Lower lobe of right lung (tissue), 2 donors: ENCODE measurements around the gene EDIL3. TPM values are rescaled to one million over a fixed set of nuclear protein-coding genes. Genes with fewer than 3 reads are reported as not detected.

Experiments
- ATAC-seq, 2 donors: fragments of 200-7000 bp; cut with Tn5 transposase; one replicate each; pipeline ENCODE4 v1.9.1; 2020 to 2022; ENCODE audit warnings: mild to moderate bottlenecking in 2 of 2, moderate library complexity in 2 of 2
- DNase-seq: peaks from one replicate; pipeline ENCODE4 v3.0.0-alpha.2; 2020
- H3K27ac ChIP-seq: fragments of 200-600 bp; one replicate; pipeline ENCODE4 v1.8.0; 2022
- H3K27me3 ChIP-seq: fragments of 200-600 bp; one replicate; pipeline ENCODE4 v1.8.0; 2022; ENCODE audit warnings: low read depth
- H3K36me3 ChIP-seq: fragments of 200-600 bp; one replicate; pipeline ENCODE4 v1.8.0; 2022; ENCODE audit warnings: mild to moderate bottlenecking
- H3K4me1 ChIP-seq: fragments of 200-600 bp; one replicate; pipeline ENCODE4 v1.8.0; 2022
- H3K4me3 ChIP-seq: fragments of 200-600 bp; one replicate; pipeline ENCODE4 v1.8.0; 2022; ENCODE audit warnings: mild to moderate bottlenecking
- H3K9me3 ChIP-seq: fragments of 200-600 bp; one replicate; pipeline ENCODE4 v1.8.0; 2022
- intact Hi-C: fragments of 100-400 bp; cut with DNase I; formaldehyde crosslinking; loops from one replicate; pipeline ENCODE4 v1.11.0; 2022
- total RNA-seq: library from RNA; stranded (reverse); fragmentation: NEBNext Ultra II Directional; extraction: Animal tissue kit (Norgen Biotek cat#: 25700); gene quantifications from one replicate; pipeline ENCODE4 v1.2.1, GENCODE V29; 2021
- TF ChIP-seq, protein P1 (sequence below): fragments of 200-600 bp; IDR thresholded peaks from one replicate; pipeline ENCODE4 v1.8.0; 2022; ENCODE audit warnings: antibody characterized with exemption, mild to moderate bottlenecking
- donor health status: DM: no; HTN: yes; CAD: no; lungs with severe emphysema.

The EDIL3 gene
- total RNA-seq, 1 donor from 2014 or later, result 17.0 TPM

DNA sequence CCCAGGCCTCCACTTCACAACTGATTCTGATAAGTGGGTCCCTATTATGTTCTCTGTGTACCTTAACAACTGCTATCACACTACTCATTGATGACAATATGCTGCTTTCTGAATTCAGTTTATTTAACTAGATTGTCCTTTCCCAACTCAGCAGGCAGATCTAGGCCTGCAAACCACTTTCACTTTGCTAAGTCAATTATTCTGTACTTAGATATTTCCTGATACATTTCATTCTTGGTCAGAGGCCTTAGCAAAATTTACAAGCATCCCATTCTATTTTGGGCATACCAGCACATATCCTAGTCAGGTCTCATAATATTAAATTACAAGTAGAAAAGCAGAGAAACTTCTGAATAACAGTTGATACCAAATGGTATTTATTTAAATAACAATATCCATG is 428.3 kb downstream of the EDIL3 start:
- no peaks in the 10 kb centered on the region for H3K36me3 ChIP-seq
- DNase-seq (no peak), ATAC-seq (no peak)
- H3K4me1 ChIP-seq, result no peaks in the 10 kb centered on the region
- H3K27ac ChIP-seq, result no peak overlapping the region
- TF ChIP-seq, protein P1, sequence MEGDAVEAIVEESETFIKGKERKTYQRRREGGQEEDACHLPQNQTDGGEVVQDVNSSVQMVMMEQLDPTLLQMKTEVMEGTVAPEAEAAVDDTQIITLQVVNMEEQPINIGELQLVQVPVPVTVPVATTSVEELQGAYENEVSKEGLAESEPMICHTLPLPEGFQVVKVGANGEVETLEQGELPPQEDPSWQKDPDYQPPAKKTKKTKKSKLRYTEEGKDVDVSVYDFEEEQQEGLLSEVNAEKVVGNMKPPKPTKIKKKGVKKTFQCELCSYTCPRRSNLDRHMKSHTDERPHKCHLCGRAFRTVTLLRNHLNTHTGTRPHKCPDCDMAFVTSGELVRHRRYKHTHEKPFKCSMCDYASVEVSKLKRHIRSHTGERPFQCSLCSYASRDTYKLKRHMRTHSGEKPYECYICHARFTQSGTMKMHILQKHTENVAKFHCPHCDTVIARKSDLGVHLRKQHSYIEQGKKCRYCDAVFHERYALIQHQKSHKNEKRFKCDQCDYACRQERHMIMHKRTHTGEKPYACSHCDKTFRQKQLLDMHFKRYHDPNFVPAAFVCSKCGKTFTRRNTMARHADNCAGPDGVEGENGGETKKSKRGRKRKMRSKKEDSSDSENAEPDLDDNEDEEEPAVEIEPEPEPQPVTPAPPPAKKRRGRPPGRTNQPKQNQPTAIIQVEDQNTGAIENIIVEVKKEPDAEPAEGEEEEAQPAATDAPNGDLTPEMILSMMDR, result no peak
- no peaks in the 10 kb centered on the region for H3K27me3 ChIP-seq
- no peak overlapping the region for H3K4me3 ChIP-seq
- intact Hi-C loops, result no loop called here
- H3K9me3 ChIP-seq, result no peaks in the 10 kb centered on the region

DNA sequence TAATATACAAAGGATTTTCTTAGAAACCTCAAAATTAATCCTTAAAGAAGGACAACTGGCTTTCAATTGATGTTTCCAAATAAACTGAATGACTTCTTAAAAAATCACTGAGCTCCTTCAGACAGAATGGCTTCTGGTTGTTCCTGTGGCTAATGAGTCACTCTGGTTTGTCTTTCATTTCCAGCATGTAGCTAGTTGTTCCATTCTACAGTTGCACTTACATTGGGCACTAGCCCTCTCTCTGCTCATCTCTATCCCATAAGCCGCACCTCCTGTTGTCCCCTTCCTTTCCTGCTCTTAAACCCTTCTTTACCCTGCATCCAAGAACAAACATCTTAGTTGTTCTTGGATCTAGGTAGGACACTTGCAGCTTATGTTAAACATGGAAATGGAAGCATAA is 428.8 kb downstream of the EDIL3 start:
- ATAC-seq (no peak), DNase-seq (no peak)
- intact Hi-C loops, result no loop called here
- H3K9me3 ChIP-seq, result no peaks in the 10 kb centered on the region
- H3K4me1 ChIP-seq, result no peaks in the 10 kb centered on the region
- no peaks in the 10 kb centered on the region for H3K36me3 ChIP-seq
- H3K27me3 ChIP-seq, result no peaks in the 10 kb centered on the region
- H3K27ac ChIP-seq, result no peak overlapping the region
- no peak overlapping the region for H3K4me3 ChIP-seq
- TF ChIP-seq, protein P1, result no peak

DNA sequence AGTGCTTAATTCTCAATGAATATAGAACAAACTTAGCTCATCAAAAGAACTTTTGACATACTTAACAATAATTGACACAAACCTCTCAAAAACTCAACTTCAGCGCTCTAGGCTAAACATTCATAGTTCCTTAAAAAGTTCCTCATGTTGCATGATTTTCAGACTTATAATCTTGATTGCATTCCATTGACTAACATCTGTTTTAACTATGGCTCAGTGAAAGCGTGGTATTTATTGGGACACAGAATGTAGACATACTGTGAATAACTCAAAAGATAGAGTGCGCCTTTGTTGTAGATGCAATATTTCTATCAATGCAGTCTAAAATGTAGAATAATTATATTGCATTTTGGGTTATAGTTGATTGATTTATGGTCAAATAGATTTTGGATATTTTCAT is 436.9 kb downstream of the EDIL3 start:
- no peak for ATAC-seq
- no peak for DNase-seq
- intact Hi-C loops, result no loop called here
- TF ChIP-seq, protein P1, result no peak
- Histone ChIP-seq H3K4me3 (no peak overlapping the region), H3K27ac (no peak overlapping the region), H3K36me3 (no peaks in the 10 kb centered on the region), H3K9me3 (no peaks in the 10 kb centered on the region), H3K27me3 (no peaks in the 10 kb centered on the region), H3K4me1 (no peaks in the 10 kb centered on the region)

DNA sequence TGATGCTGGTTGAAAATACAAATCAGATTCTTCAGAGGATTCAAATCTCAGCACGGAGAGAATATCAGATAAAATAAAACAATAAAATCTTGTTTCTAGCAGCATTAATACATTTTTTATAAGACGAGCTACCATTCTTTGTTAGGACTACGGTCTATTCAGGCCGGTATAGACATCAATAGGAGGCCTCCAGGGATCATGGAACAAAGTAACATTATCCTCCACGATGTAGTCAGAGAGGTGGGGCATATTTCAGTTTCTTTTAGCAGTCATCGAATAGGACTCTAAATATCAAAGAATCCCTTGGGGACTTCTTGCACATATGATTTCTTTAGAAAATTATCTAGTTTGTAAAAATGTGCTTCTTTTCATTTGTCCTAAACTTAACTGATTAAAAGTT is 438.2 kb downstream of the EDIL3 start:
- DNase-seq (no peak), ATAC-seq (no peak)
- Histone ChIP-seq H3K27me3 (no peaks in the 10 kb centered on the region), H3K9me3 (no peaks in the 10 kb centered on the region), H3K36me3 (no peaks in the 10 kb centered on the region), H3K27ac (no peak overlapping the region), H3K4me3 (no peak overlapping the region), H3K4me1 (no peaks in the 10 kb centered on the region)
- TF ChIP-seq, protein P1, result no peak
- intact Hi-C loops, result no loop called here

DNA sequence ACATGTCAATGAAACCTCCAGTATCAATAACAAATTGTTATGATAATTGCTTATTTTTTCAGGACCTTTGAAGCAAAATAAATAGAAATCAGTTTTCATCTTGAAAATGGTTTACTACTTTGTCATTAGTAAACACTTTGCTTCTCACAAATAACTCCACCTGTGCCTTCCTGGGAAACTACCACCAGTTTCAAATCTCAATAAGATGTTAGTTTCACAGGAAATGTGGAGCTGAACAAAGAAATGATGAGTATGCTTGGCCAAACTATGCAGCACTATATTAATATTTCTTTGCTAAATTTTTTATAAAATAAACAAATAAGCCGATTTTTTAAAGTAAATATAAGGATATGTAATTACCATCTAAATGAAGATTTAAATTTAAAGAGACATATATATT is 442.5 kb downstream of the EDIL3 start:
- Histone ChIP-seq H3K27me3 (no peaks in the 10 kb centered on the region), H3K9me3 (no peaks in the 10 kb centered on the region), H3K4me3 (no peak overlapping the region), H3K4me1 (no peaks in the 10 kb centered on the region), H3K27ac (no peak overlapping the region), H3K36me3 (no peaks in the 10 kb centered on the region)
- no peak for ATAC-seq
- TF ChIP-seq, protein P1, result no peak
- no peak for DNase-seq
- intact Hi-C loops, result no loop called here

DNA sequence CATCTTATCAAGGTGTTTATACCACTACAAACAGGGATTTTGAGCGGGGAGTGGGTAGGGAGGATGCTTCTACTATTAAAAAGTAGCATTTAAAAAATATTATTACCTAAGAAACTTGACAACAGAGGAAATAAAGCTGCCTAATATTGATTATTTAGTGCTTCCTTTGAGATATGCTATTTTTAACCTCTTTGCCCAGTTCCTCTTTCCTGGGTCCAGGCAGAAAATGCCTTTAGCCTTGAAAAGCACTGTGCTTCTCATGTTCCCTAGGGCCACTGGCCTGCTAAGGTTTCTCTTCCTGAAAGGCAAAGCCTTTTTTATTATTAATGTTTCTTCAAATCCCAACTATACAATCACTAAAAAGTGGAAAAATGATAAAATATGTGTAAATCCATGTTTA is 446.8 kb downstream of the EDIL3 start:
- no peak for DNase-seq
- Histone ChIP-seq H3K27ac (no peak overlapping the region), H3K4me1 (no peaks in the 10 kb centered on the region), H3K27me3 (no peaks in the 10 kb centered on the region), H3K36me3 (no peaks in the 10 kb centered on the region), H3K4me3 (no peak overlapping the region), H3K9me3 (no peaks in the 10 kb centered on the region)
- TF ChIP-seq, protein P1, result no peak
- intact Hi-C loops, result no loop called here
- no peak for ATAC-seq
